Amygdala (tissue), 56 donors: ENCODE measurements around the gene DMAC2L.
"Not testable (repeated sequence)": the region's sequence is repeated elsewhere in the genome, so short reads cannot be mapped to it uniquely, and the experiment has no call there.

Experiments used
- DNase-seq, 56 donors: peaks; one replicate each; lab custom pipeline; 2025; lab: John Stamatoyannopoulos, UW

Gene DMAC2L, protein sequence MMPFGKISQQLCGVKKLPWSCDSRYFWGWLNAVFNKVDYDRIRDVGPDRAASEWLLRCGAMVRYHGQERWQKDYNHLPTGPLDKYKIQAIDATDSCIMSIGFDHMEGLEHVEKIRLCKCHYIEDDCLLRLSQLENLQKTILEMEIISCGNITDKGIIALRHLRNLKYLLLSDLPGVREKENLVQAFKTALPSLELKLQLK

GRCh38 chr14:50311972-50312733, at the start of gene DMAC2L, which contains the start of gene L2HGDH:
DMAC2L (plus strand) TSS chr14:50312324; CDS start chr14:50321488, 9,164 bp downstream.
L2HGDH (minus strand) TSS chr14:50312229; CDS start chr14:50312150, 79 bp downstream.
- DNase-seq: peak; percentile 39 to 98 (median 91)

- no peak for DNase-seq
Observed at GRCh38 chr14:50262865-50263264, 49.3 kb upstream of the DMAC2L start.

- DNase-seq: no peak
Observed at GRCh38 chr14:50263321-50263720, 48.8 kb upstream of the DMAC2L start.

DNA sequence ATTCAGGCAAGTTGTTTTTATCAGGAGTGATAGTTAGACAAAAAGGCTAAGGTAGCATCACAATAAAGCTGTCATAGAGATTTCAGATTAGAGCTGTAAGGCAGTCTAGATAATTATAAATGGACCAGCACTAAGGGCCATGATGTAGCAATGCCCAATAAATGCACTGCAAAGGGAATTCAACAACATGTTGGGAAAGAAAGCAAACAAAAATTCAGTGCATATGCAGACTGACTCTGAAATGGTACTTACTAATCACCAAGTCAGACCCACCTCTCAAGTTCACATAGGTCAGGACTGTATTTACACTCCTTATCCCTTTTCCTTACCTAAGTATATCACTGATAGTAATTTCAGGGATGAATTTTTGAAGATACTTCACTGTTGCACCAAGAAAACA, 47.1 kb upstream of the DMAC2L start:
- DNase-seq: no peak

- no peak for DNase-seq
Observed at GRCh38 chr14:50270932-50271331, 41.2 kb upstream of the DMAC2L start.

DNA sequence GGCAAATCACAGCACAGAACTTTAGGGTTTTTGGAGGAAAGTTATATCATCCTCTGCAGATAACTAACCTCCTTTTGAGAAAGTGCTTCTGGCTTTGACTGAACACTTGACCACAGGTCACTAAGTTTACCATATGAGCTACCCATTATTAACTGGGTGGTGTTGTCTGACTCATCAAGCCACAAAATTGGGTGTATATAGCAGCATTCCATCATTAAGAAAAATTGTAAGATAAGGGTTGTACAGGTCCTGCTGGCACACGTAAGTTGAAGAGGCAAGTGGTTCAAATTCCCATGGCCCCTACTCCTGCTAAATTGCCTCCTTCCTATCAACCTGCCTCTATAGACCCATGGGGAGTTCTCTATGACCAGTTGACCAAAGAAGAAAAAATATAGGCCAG, 39.6 kb upstream of the DMAC2L start:
- DNase-seq: no peak

DNA sequence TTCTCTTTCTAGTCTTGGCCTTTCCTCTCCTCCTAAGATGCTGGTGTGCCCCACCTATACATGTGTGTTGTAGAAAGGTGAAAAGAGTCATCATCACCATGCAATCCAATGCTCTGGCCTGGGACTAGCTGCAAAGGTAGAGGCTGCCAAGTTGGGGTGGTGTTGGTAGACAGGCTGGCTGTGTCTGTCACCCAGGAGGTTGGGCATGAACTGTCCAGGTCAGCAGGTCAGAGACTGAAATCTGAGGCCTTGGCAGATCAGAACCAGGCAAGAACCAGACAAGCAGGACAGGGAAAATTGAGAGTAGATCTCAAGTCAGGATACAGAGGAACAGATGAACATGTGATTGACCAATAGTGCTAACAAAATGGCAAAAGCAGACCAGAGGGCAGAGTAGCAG, 26.3 kb upstream of the DMAC2L start:
- no peak for DNase-seq

- DNase-seq: no peak
Observed at GRCh38 chr14:50288146-50288545, 24.0 kb upstream of the DMAC2L start.

DNA sequence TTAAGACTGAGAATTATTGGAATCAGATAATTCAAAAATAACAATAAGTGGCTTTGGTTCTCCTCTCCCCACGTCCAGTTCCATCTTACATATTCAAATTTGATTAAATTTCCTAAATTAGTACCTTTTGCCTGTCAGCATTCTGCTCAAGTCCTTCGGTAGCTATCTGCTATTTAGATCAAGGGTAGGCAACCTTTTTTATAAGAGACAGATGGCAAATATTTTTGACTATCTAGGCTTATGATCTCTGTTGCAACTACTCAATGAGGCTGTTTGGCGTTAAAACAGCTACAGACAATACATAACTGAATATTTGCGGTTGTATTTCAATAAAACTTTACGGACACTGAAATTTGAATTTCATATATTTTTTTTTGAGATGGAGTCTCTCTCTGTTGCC, 21.8 kb upstream of the DMAC2L start:
- DNase-seq: no peak

- DNase-seq: no peak
Observed at GRCh38 chr14:50299585-50299984, 12.5 kb upstream of the DMAC2L start.

GRCh38 chr14:50301914-50302313, 10.2 kb upstream of the DMAC2L start:
- DNase-seq: no peak

DNA sequence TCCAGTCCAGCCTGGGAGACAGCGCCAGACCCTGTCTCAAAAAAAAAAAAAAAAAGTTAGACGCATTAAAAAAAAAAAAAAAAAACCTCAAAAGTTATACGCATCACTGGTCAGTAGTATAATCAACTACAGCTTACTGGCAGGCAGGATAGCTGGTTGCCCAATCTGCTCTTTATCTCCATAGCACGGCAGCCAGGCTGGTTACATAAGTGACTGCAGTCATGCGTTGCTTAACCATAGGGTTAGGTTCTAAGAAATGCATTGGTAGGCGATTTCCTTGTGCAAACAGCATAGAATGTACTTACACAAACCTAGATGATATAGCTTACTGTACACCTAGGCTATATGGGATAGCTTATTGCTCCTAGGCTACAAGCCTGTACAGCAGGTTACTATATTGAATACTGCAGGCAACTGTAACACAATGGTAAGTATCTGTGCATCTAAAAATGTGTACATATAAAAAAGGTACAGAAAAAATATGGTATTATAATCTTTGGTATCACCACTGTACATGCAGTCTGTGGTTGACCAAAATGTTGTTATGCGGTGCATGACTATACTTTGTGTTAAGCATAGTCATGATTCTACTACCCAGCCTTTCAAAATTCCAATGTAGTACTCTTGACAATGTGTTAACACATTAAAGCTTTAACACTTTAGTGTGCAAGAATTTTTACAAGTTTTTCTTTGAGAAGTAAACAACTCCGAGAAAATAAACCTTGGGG, 8.2 kb upstream of the DMAC2L start:
- no peak for DNase-seq

DNA sequence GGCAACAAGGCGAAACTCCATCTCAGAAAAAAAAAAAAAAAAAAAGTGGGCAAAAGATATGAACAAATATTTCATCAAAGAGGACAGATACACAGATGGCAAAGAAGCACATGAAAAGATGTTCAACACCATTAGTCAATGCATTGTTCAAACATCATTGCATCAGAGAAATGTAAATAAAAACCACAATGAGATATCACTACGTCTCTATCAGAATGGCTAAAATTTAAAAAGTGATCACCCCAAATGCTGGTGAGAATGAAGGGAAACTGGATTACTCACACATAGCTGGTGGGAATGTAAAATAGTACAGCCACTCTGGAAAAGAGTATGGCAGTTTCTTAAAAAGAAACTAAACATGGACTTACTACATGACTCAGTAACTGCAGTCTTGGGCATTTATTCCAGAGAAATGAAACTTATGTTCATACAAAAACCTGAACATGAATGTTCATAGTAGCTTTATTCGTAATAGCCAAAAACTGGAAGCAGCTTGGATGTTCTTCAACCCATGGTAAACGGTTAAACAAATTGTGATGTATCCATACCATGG, 3.7 kb upstream of the DMAC2L start:
- no peak for DNase-seq

- DNase-seq: no peak
Observed at GRCh38 chr14:50310445-50310844, 1.7 kb upstream of the DMAC2L start.

DNA sequence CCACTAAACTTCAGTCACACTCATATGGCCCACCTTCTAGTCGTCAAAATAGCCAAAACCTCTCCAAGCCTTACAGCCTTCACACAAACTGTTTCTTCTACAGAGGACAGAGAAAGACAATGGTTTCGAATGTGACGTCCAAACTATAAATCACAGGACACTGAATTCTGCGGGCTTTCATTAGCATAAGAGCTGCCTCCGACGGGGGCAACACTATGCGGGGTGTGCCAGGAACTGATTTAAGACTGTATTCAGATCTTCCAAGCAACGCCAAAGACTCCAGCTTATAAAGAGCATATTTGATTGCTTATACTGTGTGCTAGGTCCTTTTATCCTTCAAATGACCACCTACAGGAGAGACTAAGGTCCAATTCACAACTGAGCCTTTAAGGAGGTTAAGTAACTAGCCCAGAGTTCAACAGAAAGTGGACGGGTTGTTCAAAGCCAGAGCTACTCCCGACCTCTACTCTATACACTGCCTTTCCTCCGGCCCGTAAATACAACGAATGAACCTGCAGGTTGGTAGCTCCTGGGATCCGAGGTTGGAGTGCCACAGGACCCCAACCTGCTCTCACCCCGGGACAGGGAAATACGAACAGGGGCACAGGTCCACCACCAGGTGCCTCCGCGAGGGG, 670 bp upstream of the DMAC2L start:
- peak in 5 of 56 donors; percentile 30 to 59 (median 42) for DNase-seq

GRCh38 chr14:50312734-50313054, 570 bp downstream of the DMAC2L start:
- DNase-seq: peak in 2 of 56 donors; percentile 31 to 43

DNA sequence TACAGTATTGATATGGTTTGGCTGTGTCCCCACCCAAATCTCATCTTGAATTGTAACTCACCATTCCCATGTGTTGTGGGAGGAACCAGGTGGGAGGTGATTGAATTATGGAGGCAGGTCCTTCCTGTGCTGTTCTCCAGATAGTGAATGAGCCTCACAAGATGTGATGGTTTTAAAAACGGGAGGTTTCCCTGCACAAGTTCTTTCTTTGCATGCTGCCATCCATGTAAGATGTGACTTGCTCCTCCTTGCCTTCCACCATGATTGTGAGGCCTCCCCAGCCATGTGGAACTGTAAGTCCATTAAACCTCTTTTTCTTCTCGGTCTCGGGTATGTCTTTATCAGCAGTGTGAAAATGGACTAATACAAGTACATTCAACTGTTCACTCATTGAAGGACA, 2.0 kb downstream of the DMAC2L start:
- not testable (repeated sequence) for DNase-seq

GRCh38 chr14:50318031-50318626, 6.0 kb downstream of the DMAC2L start:
- no peak for DNase-seq

GRCh38 chr14:50319293-50319692, 7.2 kb downstream of the DMAC2L start:
- no peak for DNase-seq

GRCh38 chr14:50319721-50320120, 7.6 kb downstream of the DMAC2L start:
- no peak for DNase-seq
